Measurements from ENCODE around the gene TTC7B. TPM values are rescaled to one million over a fixed set of nuclear protein-coding genes. Genes with fewer than 3 reads are reported as not detected.

The TTC7B gene
- total and polyA plus RNA-seq, 2 of the 8 experiments (the other 6 are each of a cell fraction or from before 2014, with no cell fraction given) = 23.7 to 34.0 TPM

- Histone ChIP-seq H3K9ac (replicated peaks in 1 of 4; ENCODE audit: extremely low read depth in 1 of 4, low read depth in 3 of 4, low read length in 3 of 4) (no peak overlapping the region), H2BK120ac (replicated peaks; ENCODE audit: low read depth, low read length) (no peak overlapping the region)
- TF ChIP-seq POLR2AphosphoS5 (IDR thresholded peaks at IDR 0.05; ENCODE audit: low read depth, low read length) (no peak), GABPA (IDR thresholded peaks at IDR 0.05; ENCODE audit: borderline replicate concordance, insufficient read depth, low read length) (no peak), CTCF (IDR thresholded peaks at IDR 0.05; ENCODE audit: control extremely low read depth in 1 of 3, insufficient read depth in 1 of 3, low read depth in 1 of 3, low read length in 3 of 3) (no peak), SP2 (IDR thresholded peaks at IDR 0.05; ENCODE audit: low read length) (no peak), CREB1 (IDR thresholded peaks at IDR 0.05) (no peak), CEBPB (IDR thresholded peaks at IDR 0.05; ENCODE audit: low read depth, low read length) (no peak), TBP (IDR thresholded peaks at IDR 0.05; ENCODE audit: low read depth, low read length) (no peak), POU5F1 (IDR thresholded peaks at IDR 0.05; ENCODE audit: low read depth, low read length) (no peak), SRF (IDR thresholded peaks at IDR 0.05; ENCODE audit: low read depth, low read length) (no peak), RXRA (IDR thresholded peaks at IDR 0.05; ENCODE audit: insufficient read depth, low read depth, low read length) (no peak)
- TF ChIP-seq, protein P1, sequence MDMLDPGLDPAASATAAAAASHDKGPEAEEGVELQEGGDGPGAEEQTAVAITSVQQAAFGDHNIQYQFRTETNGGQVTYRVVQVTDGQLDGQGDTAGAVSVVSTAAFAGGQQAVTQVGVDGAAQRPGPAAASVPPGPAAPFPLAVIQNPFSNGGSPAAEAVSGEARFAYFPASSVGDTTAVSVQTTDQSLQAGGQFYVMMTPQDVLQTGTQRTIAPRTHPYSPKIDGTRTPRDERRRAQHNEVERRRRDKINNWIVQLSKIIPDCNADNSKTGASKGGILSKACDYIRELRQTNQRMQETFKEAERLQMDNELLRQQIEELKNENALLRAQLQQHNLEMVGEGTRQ (IDR thresholded peaks at IDR 0.05; ENCODE audit: low read length) = no peak
These were observed 57.3 kb downstream of the TTC7B start for GRCh38 chr14:90758959-90759358.

More at GRCh38 chr14:90758959-90759358, 57.3 kb downstream of the TTC7B start:
- H2AK5ac ChIP-seq (ENCODE audit: low read depth, low read length) = no peak overlapping the region
- H3K4me2 ChIP-seq (ENCODE audit: insufficient read depth in 1 of 2, low read depth in 2 of 2, low read length in 2 of 2) = 0 out of 4 replicates have a peak overlapping the region, but pooled peaks of 1 of the 2 experiments have one; percentile 2
- peak overlapping the region in 1 of 4 experiments; percentile 51; a peak in 1 of 8 replicates for H3K4me3 ChIP-seq (ENCODE audit: extremely low read depth in 1 of 4, insufficient read depth in 2 of 4, low read depth in 3 of 4, low read length in 4 of 4)
- ChIA-PET CTCF (ENCODE audit: partially characterized antibody) (interaction anchor here (0.6 to 7.0 kb wide), 41 partner anchors 10 to 563 kb away, joined by 3 to 59 read pairs (median 5); partner anchors contain the start of gene TTC7B), POLR2A (ENCODE audit: partially characterized antibody) (interaction anchor here (1.6 to 2.6 kb wide), 2 partner anchors 13 to 457 kb away, joined by 3 to 7 read pairs; no protein-coding TSS in a partner anchor)
- no peak overlapping the region for H3K14ac ChIP-seq (ENCODE audit: insufficient read length)
- peak overlapping the region; percentile 75 for H4K8ac ChIP-seq (ENCODE audit: extremely low read depth, insufficient read depth, low read length)
- peak overlapping the region; percentile 50 for H3K4ac ChIP-seq (replicated peaks; ENCODE audit: insufficient read length, low read depth, low read length)
- no peak overlapping the region for H3K27ac ChIP-seq (ENCODE audit: low read depth, low read length)
- H3K18ac ChIP-seq (ENCODE audit: extremely low read depth, low read length) = 0 out of 2 replicates have a peak overlapping the region, but pooled peaks have one; percentile 32
- DNase-seq (ENCODE audit: low read depth in 1 of 2, low spot score in 2 of 2) = peak in 1 of 2 experiments; percentile 43
- no peaks in the 10 kb centered on the region for H3K36me3 ChIP-seq (ENCODE audit: control insufficient read depth in 2 of 4, insufficient read depth in 4 of 4, low read length in 3 of 4)
- H3K4me1 ChIP-seq (replicated peaks in 1 of 4; ENCODE audit: control insufficient read depth in 3 of 4, insufficient read depth in 4 of 4, low read length in 3 of 4) = peaks cover 0 to 11% (median 4%) of the 10 kb centered on the region in 4 experiments; a peak in 6 of 7 replicates
- H4K5ac ChIP-seq (ENCODE audit: insufficient read length, low read depth, low read length) = no peak overlapping the region
- no peak for FAIRE-seq
- no peak overlapping the region for H3K56ac ChIP-seq (replicated peaks; ENCODE audit: insufficient read length, low read depth, low read length)
- H2AFZ ChIP-seq (ENCODE audit: low read length) = no peak overlapping the region
- H4K91ac ChIP-seq (replicated peaks; ENCODE audit: insufficient read length, low read length) = no peak overlapping the region
- H3K23me2 ChIP-seq (ENCODE audit: low read depth, low read length) = no peaks in the 10 kb centered on the region
- whole genome bisulfite sequencing, 2 experiments (ENCODE audit: extremely low coverage in 1 of 2, insufficient coverage in 1 of 2, insufficient read length in 1 of 2, insufficient replicate concordance in 2 of 2, low coverage in 1 of 2, low lambda C conversion rate in 2 of 2, missing lambda C conversion rate in 1 of 2) = 82% methylated on average over 13 of the region's 13 CpGs; no CpG with 5 or more reads in 1 of the 2 experiments
- H2BK5ac ChIP-seq (ENCODE audit: low read depth, low read length) = no peak overlapping the region
- no peaks in the 10 kb centered on the region for H3K79me1 ChIP-seq (ENCODE audit: low read depth, low read length)
- peaks cover 0 to 4% (median 1%) of the 10 kb centered on the region in 4 experiments; a peak in 3 of 7 replicates for H3K27me3 ChIP-seq (replicated peaks in 1 of 4; ENCODE audit: control insufficient read depth in 3 of 4, extremely low read depth in 1 of 4, insufficient read depth in 3 of 4, low read length in 3 of 4)
- no peak overlapping the region; the same call in 1 of the 2 replicates for H2BK12ac ChIP-seq (ENCODE audit: low read depth, low read length)
- no peak overlapping the region for H3K23ac ChIP-seq (ENCODE audit: insufficient read length)
- no peaks in the 10 kb centered on the region for H3K79me2 ChIP-seq (ENCODE audit: control insufficient read depth in 1 of 2, insufficient read depth in 2 of 2, low read length in 2 of 2)
- no peak overlapping the region for H2BK20ac ChIP-seq (ENCODE audit: low read length)
- H3K9me3 ChIP-seq (ENCODE audit: insufficient read depth in 2 of 2, low read depth in 1 of 2, low read length in 1 of 2) = no peaks in the 10 kb centered on the region
- no peaks in the 10 kb centered on the region for H4K20me1 ChIP-seq (replicated peaks in 1 of 2; ENCODE audit: control insufficient read depth in 1 of 2, insufficient read depth in 2 of 2, low read length in 2 of 2)
- no peak overlapping the region for H2BK15ac ChIP-seq (ENCODE audit: low read length)
